K562 (cell line): ENCODE measurements around the gene RSAD1. TPM values are rescaled to one million over a fixed set of nuclear protein-coding genes. Genes with fewer than 3 reads are reported as not detected.

Experiments used
- ATAC-seq: fragments of 200-7000 bp; cut with Tn5 transposase; 3 replicates; pipeline ENCODE4 v1.9.1; 2020; ENCODE audit warnings: moderate library complexity
- BruUV-seq: library from RNA; stranded (reverse); fragments of 400-500 nt; replicated peaks from 2 replicates; lab custom pipeline; 2021; lab: Mats Ljungman, UMichigan
- CTCF ChIA-PET: fragments of 300-600 bp; formaldehyde crosslinking; extraction: SDS; loops from one replicate; lab custom pipeline; 2021; ENCODE audit warnings: low intra/inter-chr PET ratio; lab: Yijun Ruan, JAX
- POLR2A ChIA-PET: fragments of 300-600, 350-650 bp; sonication (Branson Sonifier 250); formaldehyde crosslinking; extraction: SDS; loops from one replicate; lab custom pipeline; 2021; ENCODE audit warnings: antibody characterized with exemption, inconsistent platforms; lab: Yijun Ruan, JAX
- DNase-seq, 4 experiments: peaks; one replicate each; pipeline versions ENCODE4 v3.0.0 to v3.0.0-alpha.2; 2011 to 2018; ENCODE audit warnings: low spot score in 3 of 4, mixed read lengths in 3 of 4; ENCODE audit errors: extremely low read depth in 1 of 4
- FAIRE-seq: peaks from 2 replicates; lab custom pipeline; 2011; peaks lifted over from hg19 to GRCh38; lab: Jason Lieb, UNC
- H2AFZ ChIP-seq: 2 replicates; pipeline ENCODE4 v1.6.0; 2011; ENCODE audit warnings: low read depth, low read length, control low read depth, inconsistent platforms
- H3K27ac ChIP-seq: fragments of 200-600 bp; 3 replicates; pipeline ENCODE4 v1.8.0; 2011; ENCODE audit warnings: low read depth, mild to moderate bottlenecking, control low read depth, inconsistent platforms, low read length, moderate library complexity, mixed read lengths; ENCODE audit errors: extremely low read depth
- H3K27me3 ChIP-seq, 2 experiments: fragments of 300-600 bp in 1 of 2; 2 replicates in 1 of 2; 3 replicates in 1 of 2; pipeline versions ENCODE4 v1.6.0 to v1.8.0; 2011; ENCODE audit warnings: inconsistent platforms in 2 of 2, low read length in 2 of 2, mild to moderate bottlenecking in 1 of 2, mixed read lengths in 1 of 2, moderate library complexity in 1 of 2; ENCODE audit not compliant: control insufficient read depth in 2 of 2, insufficient read depth in 2 of 2
- H3K36me3 ChIP-seq: fragments of 300-600 bp; 3 replicates; pipeline ENCODE4 v1.8.0; 2011; ENCODE audit warnings: mild to moderate bottlenecking, low read length, inconsistent platforms; ENCODE audit not compliant: control insufficient read depth, insufficient read depth
- H3K4me1 ChIP-seq, 2 experiments: fragments of 200-600 bp in 1 of 2; replicated peaks in 1 of 2; 2 replicates in 1 of 2; 3 replicates in 1 of 2; pipeline versions ENCODE4 v1.5.1 to v1.8.0; 2011; ENCODE audit warnings: inconsistent platforms in 2 of 2, low read length in 2 of 2, mild to moderate bottlenecking in 1 of 2, mixed read lengths in 1 of 2, moderate library complexity in 1 of 2; ENCODE audit not compliant: control insufficient read depth in 2 of 2, insufficient read depth in 2 of 2
- H3K4me2 ChIP-seq: 2 replicates; pipeline ENCODE4 v1.6.1; 2011; ENCODE audit warnings: low read length, control low read depth, inconsistent platforms, mixed read lengths; ENCODE audit not compliant: insufficient read depth
- H3K4me3 ChIP-seq: fragments of 200-600 bp; sonication (generic), shearing (Covaris generic); 2 replicates; pipeline ENCODE4 v1.5.1; 2016; ENCODE audit warnings: control low read depth, inconsistent platforms
- H3K79me2 ChIP-seq: fragments of 200-600 bp; 3 replicates; pipeline ENCODE4 v1.8.0; 2011; ENCODE audit warnings: low read length, inconsistent platforms; ENCODE audit not compliant: control insufficient read depth, insufficient read depth
- H3K9ac ChIP-seq, 2 experiments: 2 replicates each; pipeline versions ENCODE4 v1.6.0 to v1.6.1; 2011; ENCODE audit warnings: low read depth in 2 of 2, low read length in 2 of 2, control low read depth in 1 of 2, inconsistent platforms in 1 of 2, mild to moderate bottlenecking in 1 of 2, mixed read lengths in 1 of 2; ENCODE audit not compliant: insufficient read depth in 1 of 2
- H3K9me1 ChIP-seq: one replicate; pipeline ENCODE4 v1.6.0; 2011; ENCODE audit warnings: inconsistent platforms, mild to moderate bottlenecking, low read length, moderate library complexity; ENCODE audit not compliant: control insufficient read depth, insufficient read depth
- H3K9me3 ChIP-seq: replicated peaks from 2 replicates; pipeline ENCODE4 v1.5.1; 2011; ENCODE audit warnings: low read depth, low read length, inconsistent platforms; ENCODE audit not compliant: control insufficient read depth, insufficient read depth
- H4K20me1 ChIP-seq: replicated peaks from 2 replicates; pipeline ENCODE4 v1.6.1; 2011; ENCODE audit warnings: low read length, inconsistent platforms, mixed read lengths; ENCODE audit not compliant: control insufficient read depth, insufficient read depth
- CC2D1A ChIP-seq: fragments of 450-650 bp; IDR thresholded peaks from 2 replicates; pipeline ENCODE4 v1.6.1; 2017; ENCODE audit warnings: mild to moderate bottlenecking
- E2F5 ChIP-seq: sonication (generic); formaldehyde crosslinking; IDR thresholded peaks from 2 replicates; pipeline ENCODE4 v1.8.0; 2022; ENCODE audit warnings: mild to moderate bottlenecking, missing genetic modification reagents
- HMGXB4 ChIP-seq: sonication (generic); formaldehyde crosslinking; IDR thresholded peaks from 2 replicates; pipeline ENCODE4 v1.8.1; 2023; ENCODE audit warnings: mild to moderate bottlenecking, missing genetic modification reagents
- HSF4 ChIP-seq: fragments of 250-450 bp; sonication (Bioruptor Pico); IDR thresholded peaks from 2 replicates; pipeline ENCODE4 v2.1.2; 2022; ENCODE audit warnings: mild to moderate bottlenecking, moderate library complexity, borderline replicate concordance
- KAT2B ChIP-seq: IDR thresholded peaks from one replicate; pipeline ENCODE4 v1.6.1; 2012; ENCODE audit warnings: low read depth, mild to moderate bottlenecking, control low read depth, inconsistent platforms, low read length, moderate library complexity
- KLF13 ChIP-seq: fragments of 450-650 bp; IDR thresholded peaks from 2 replicates; pipeline ENCODE4 v1.6.1; 2016; ENCODE audit warnings: missing genetic modification characterization, low read depth, mild to moderate bottlenecking, missing compliant biosample characterization, moderate library complexity, borderline replicate concordance
- MEIS2 ChIP-seq: fragments of 450-650 bp; IDR thresholded peaks from 2 replicates; pipeline ENCODE4 v1.6.1; 2014; ENCODE audit warnings: mild to moderate bottlenecking; ENCODE audit not compliant: partially characterized antibody
- PREB ChIP-seq: sonication (generic); formaldehyde crosslinking; IDR thresholded peaks from 2 replicates; pipeline ENCODE4 v1.8.1; 2023; ENCODE audit warnings: mild to moderate bottlenecking, missing genetic modification reagents
- ZC3H8 ChIP-seq: fragments of 450-650 bp; IDR thresholded peaks from 2 replicates; pipeline ENCODE4 v1.6.1; 2017
- ZFPM2 ChIP-seq: fragments of 250-450 bp; sonication (Bioruptor Pico); IDR thresholded peaks from 2 replicates; pipeline ENCODE4 v1.5.1; 2022; ENCODE audit warnings: mild to moderate bottlenecking
- ZKSCAN8 ChIP-seq: fragments of 200-800 bp; sonication (Bioruptor generic); IDR thresholded peaks from 2 replicates; pipeline ENCODE4 v1.6.1; 2016; ENCODE audit warnings: missing genetic modification characterization, missing compliant biosample characterization
- ZNF274 ChIP-seq: IDR thresholded peaks from 2 replicates; pipeline ENCODE4 v1.6.1; 2011; ENCODE audit warnings: low read depth, mild to moderate bottlenecking, low read length, moderate library complexity, borderline replicate concordance
- in situ Hi-C: fragments of 300-500 bp; cut with MboI; formaldehyde crosslinking; loops from 4 replicates; pipeline ENCODE4 v1.15.0; 2018; ENCODE audit warnings: inconsistent platforms, mixed read lengths
- intact Hi-C: fragments of 100-400 bp; cut with micrococcal nuclease; formaldehyde crosslinking; loops from 2 replicates; pipeline ENCODE4 v1.14.2; 2022
- polyA plus RNA-seq, 8 experiments: library from polyadenylated mRNA; depleted of rRNA in 4 of 8; stranded (reverse) in 5 of 8; unstranded in 3 of 8; fragments of >200 nt; fragmentation: Nextera tagmentation in 2 of 8; fragmentation: Illumina TruSeq in 1 of 8; extraction: Ambion mirVana in 2 of 8; extraction: Trizol in 1 of 8; gene quantifications; 2 replicates each; pipeline versions ENCODE4 v1.2.1 to v1.2.3, GENCODE V29; 2011 to 2014; ENCODE audit warnings: inconsistent platforms in 1 of 8, missing spikeins in 1 of 8
- total RNA-seq, 7 experiments: library from RNA; depleted of rRNA in 6 of 7; stranded (reverse); fragments of >200 nt in 6 of 7; fragmentation: Illumina TruSeq in 2 of 7; extraction: Trizol in 2 of 7; gene quantifications; 2 replicates each; pipeline versions ENCODE4 v1.2.1 to v1.2.3, GENCODE V29; 2011 to 2021; ENCODE audit warnings: low replicate concordance in 1 of 7

Gene RSAD1
- total and polyA plus RNA-seq, 9 of the 15 experiments (the other 6 are each of a cell fraction or from before 2014, with no cell fraction given): 4.5 to 42.5 (median 26.8) TPM

- CTCF ChIA-PET: no interaction called here
- no peaks in the 10 kb centered on the region for H3K79me2 ChIP-seq
- no peak for ATAC-seq
- no peaks in the 10 kb centered on the region for H3K9me3 ChIP-seq
- H3K4me3 ChIP-seq: no peak overlapping the region
- no peaks in the 10 kb centered on the region; a peak in 2 of 5 replicates for H3K4me1 ChIP-seq
- no peak overlapping the region for H3K4me2 ChIP-seq
- no peak overlapping the region for H3K9ac ChIP-seq
- in situ Hi-C loops: no loop called here
- no peaks in the 10 kb centered on the region for H3K9me1 ChIP-seq
- no peak for TF ChIP-seq ZFPM2 (CRISPR knock-in tag)
- no peak for TF ChIP-seq ZKSCAN8 (CRISPR knock-in tag)
- no peak for TF ChIP-seq E2F5
- no peak for TF ChIP-seq ZNF274
- no peak for TF ChIP-seq HSF4 (CRISPR knock-in tag)
- no peak for TF ChIP-seq ZC3H8
- no peak for TF ChIP-seq KLF13 (tag)
- no peak for TF ChIP-seq CC2D1A
- no peak for TF ChIP-seq KAT2B
- TF ChIP-seq PREB (CRISPR knock-in tag): no peak
- TF ChIP-seq HMGXB4: no peak
- no peak for TF ChIP-seq MEIS2
- FAIRE-seq: no peak
- POLR2A ChIA-PET: no interaction called here
- BruUV-seq: no TSS peak
- no peak for DNase-seq
- H2AFZ ChIP-seq: no peak overlapping the region
- no peak overlapping the region for H3K27ac ChIP-seq
- no peaks in the 10 kb centered on the region for H3K36me3 ChIP-seq
- intact Hi-C loops: no loop called here
- 0 out of 2 replicates have a peak, but pooled peaks cover 3% of the 10 kb centered on the region for H4K20me1 ChIP-seq
- H3K27me3 ChIP-seq: peaks cover 14 to 20% of the 10 kb centered on the region in 2 experiments; a peak in 4 of 5 replicates
Observed at GRCh38 chr17:50499270-50499669, 20.6 kb downstream of the RSAD1 start.
